ENCODE measurements around the gene ERBB4.

DNA sequence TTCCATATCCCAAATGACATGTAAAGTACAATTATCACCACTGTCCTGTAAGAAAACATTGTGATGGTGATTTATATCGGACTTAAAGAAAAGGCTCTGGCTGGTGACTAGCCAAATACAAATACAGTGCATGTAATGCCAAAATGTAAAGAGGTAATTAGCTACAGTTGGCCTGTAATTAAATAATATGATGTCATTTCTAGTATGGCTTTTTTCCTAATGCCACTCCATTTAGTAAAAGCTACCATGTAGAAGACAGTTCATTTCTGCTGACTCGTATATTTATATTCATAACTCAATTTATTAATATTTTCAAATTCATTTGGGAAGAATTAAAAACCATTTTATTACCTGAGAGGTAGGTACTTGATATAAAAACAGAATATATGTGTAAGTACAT lies 815.7 kb downstream of the ERBB4 start:
- TF ChIP-seq SP1 (IDR thresholded peaks at IDR 0.05; ENCODE audit: low read depth, low read length) (no peak), CHD4 (IDR thresholded peaks at IDR 0.05) (no peak), MXI1 (IDR thresholded peaks at IDR 0.05; ENCODE audit: low read depth, low read length) (no peak), TARDBP (IDR thresholded peaks at IDR 0.05; ENCODE audit: borderline replicate concordance) (no peak), SREBF2 (IDR thresholded peaks at IDR 0.05; ENCODE audit: low read length) (no peak), RAD21 (IDR thresholded peaks at IDR 0.05; ENCODE audit: insufficient read depth, low read depth, low read length) (no peak), EZH2 (IDR thresholded peaks at IDR 0.05; ENCODE audit: borderline replicate concordance, control insufficient read depth, low read depth, low read length) (no peak), POLR2AphosphoS5 (IDR thresholded peaks at IDR 0.05; ENCODE audit: low read length) (no peak)
- TF ChIP-seq, protein P1, sequence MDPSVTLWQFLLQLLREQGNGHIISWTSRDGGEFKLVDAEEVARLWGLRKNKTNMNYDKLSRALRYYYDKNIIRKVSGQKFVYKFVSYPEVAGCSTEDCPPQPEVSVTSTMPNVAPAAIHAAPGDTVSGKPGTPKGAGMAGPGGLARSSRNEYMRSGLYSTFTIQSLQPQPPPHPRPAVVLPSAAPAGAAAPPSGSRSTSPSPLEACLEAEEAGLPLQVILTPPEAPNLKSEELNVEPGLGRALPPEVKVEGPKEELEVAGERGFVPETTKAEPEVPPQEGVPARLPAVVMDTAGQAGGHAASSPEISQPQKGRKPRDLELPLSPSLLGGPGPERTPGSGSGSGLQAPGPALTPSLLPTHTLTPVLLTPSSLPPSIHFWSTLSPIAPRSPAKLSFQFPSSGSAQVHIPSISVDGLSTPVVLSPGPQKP (IDR thresholded peaks at IDR 0.05; ENCODE audit: low read depth, low read length): no peak
- TF ChIP-seq, protein P2, sequence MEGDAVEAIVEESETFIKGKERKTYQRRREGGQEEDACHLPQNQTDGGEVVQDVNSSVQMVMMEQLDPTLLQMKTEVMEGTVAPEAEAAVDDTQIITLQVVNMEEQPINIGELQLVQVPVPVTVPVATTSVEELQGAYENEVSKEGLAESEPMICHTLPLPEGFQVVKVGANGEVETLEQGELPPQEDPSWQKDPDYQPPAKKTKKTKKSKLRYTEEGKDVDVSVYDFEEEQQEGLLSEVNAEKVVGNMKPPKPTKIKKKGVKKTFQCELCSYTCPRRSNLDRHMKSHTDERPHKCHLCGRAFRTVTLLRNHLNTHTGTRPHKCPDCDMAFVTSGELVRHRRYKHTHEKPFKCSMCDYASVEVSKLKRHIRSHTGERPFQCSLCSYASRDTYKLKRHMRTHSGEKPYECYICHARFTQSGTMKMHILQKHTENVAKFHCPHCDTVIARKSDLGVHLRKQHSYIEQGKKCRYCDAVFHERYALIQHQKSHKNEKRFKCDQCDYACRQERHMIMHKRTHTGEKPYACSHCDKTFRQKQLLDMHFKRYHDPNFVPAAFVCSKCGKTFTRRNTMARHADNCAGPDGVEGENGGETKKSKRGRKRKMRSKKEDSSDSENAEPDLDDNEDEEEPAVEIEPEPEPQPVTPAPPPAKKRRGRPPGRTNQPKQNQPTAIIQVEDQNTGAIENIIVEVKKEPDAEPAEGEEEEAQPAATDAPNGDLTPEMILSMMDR (IDR thresholded peaks at IDR 0.05 in 2 of 3, conservative IDR thresholded peaks at IDR 0.05 in 1 of 3; ENCODE audit: control insufficient read depth in 2 of 3, extremely low read depth in 1 of 3, insufficient read depth in 1 of 3, low read depth in 3 of 3, low read length in 3 of 3): no peak
- TF ChIP-seq, protein P3, sequence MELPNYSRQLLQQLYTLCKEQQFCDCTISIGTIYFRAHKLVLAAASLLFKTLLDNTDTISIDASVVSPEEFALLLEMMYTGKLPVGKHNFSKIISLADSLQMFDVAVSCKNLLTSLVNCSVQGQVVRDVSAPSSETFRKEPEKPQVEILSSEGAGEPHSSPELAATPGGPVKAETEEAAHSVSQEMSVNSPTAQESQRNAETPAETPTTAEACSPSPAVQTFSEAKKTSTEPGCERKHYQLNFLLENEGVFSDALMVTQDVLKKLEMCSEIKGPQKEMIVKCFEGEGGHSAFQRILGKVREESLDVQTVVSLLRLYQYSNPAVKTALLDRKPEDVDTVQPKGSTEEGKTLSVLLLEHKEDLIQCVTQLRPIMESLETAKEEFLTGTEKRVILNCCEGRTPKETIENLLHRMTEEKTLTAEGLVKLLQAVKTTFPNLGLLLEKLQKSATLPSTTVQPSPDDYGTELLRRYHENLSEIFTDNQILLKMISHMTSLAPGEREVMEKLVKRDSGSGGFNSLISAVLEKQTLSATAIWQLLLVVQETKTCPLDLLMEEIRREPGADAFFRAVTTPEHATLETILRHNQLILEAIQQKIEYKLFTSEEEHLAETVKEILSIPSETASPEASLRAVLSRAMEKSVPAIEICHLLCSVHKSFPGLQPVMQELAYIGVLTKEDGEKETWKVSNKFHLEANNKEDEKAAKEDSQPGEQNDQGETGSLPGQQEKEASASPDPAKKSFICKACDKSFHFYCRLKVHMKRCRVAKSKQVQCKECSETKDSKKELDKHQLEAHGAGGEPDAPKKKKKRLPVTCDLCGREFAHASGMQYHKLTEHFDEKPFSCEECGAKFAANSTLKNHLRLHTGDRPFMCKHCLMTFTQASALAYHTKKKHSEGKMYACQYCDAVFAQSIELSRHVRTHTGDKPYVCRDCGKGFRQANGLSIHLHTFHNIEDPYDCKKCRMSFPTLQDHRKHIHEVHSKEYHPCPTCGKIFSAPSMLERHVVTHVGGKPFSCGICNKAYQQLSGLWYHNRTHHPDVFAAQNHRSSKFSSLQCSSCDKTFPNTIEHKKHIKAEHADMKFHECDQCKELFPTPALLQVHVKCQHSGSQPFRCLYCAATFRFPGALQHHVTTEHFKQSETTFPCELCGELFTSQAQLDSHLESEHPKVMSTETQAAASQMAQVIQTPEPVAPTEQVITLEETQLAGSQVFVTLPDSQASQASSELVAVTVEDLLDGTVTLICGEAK (IDR thresholded peaks at IDR 0.05; ENCODE audit: borderline replicate concordance): no peak
- TF ChIP-seq, protein P4, sequence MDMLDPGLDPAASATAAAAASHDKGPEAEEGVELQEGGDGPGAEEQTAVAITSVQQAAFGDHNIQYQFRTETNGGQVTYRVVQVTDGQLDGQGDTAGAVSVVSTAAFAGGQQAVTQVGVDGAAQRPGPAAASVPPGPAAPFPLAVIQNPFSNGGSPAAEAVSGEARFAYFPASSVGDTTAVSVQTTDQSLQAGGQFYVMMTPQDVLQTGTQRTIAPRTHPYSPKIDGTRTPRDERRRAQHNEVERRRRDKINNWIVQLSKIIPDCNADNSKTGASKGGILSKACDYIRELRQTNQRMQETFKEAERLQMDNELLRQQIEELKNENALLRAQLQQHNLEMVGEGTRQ (IDR thresholded peaks at IDR 0.05; ENCODE audit: borderline replicate concordance, low read depth, low read length): no peak
